ENCODE data around the gene UACA. TPM values are rescaled to one million over a fixed set of nuclear protein-coding genes. Genes with fewer than 3 reads are reported as not detected.

The UACA gene
- total RNA-seq, 1 donor = 161 TPM

DNA sequence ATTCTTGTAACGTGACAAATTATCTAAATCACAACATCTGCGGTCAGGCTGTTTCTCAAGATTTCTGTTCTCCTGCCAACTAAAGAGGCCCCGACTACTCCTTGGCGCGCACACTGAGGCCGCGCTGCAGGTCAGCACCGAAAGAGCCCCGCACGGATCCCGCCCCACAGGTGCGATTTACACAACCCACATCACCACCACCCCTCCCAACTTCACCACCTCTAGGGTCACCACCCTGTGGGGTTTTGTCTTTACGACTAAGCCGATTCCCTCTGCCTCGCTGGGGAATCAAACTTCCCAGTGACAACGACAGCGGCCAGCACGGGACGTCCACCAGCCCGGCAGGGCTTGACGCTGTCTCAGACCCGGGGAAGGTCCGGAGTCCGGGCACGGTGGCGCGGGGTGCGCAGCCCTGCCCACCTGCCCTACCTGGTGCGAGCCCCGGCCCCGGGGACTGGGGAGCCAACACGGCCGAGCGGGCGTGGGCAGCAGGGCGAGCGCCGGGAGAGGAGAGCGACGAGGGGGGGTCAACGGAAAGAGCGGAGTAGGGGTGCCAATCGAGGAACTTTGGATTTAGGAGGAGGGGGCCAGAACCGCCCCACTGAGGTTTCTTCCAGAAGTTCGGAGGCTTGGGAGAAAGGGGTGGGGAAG lies 764 bp downstream of the UACA start:
- Histone ChIP-seq H3K27me3 (ENCODE audit: insufficient read depth, low read length) (no peaks in the 10 kb centered on the region), H4K20me1 (ENCODE audit: insufficient read depth, low read length) (peaks cover 14% of the 10 kb centered on the region), H3K4me1 (ENCODE audit: insufficient read depth, low read length) (peaks cover 66% of the 10 kb centered on the region), H3K36me3 (ENCODE audit: insufficient read depth, low read length) (peaks cover 16% of the 10 kb centered on the region), H3K4me3 (ENCODE audit: insufficient read depth, low read length) (peak overlapping the region; percentile 91), H3K4me2 (ENCODE audit: insufficient read depth, low read length) (peak overlapping the region; percentile 99), H3K9me3 (ENCODE audit: low read depth, low read length) (no peaks in the 10 kb centered on the region), H2AFZ (ENCODE audit: low read length) (peak overlapping the region; percentile 5), H3K27ac (ENCODE audit: low read depth, low read length) (peak overlapping the region; percentile 91), H3K79me2 (ENCODE audit: insufficient read depth, low read length) (peaks cover 57% of the 10 kb centered on the region)
- TF ChIP-seq, protein P1, sequence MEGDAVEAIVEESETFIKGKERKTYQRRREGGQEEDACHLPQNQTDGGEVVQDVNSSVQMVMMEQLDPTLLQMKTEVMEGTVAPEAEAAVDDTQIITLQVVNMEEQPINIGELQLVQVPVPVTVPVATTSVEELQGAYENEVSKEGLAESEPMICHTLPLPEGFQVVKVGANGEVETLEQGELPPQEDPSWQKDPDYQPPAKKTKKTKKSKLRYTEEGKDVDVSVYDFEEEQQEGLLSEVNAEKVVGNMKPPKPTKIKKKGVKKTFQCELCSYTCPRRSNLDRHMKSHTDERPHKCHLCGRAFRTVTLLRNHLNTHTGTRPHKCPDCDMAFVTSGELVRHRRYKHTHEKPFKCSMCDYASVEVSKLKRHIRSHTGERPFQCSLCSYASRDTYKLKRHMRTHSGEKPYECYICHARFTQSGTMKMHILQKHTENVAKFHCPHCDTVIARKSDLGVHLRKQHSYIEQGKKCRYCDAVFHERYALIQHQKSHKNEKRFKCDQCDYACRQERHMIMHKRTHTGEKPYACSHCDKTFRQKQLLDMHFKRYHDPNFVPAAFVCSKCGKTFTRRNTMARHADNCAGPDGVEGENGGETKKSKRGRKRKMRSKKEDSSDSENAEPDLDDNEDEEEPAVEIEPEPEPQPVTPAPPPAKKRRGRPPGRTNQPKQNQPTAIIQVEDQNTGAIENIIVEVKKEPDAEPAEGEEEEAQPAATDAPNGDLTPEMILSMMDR (IDR thresholded peaks at IDR 0.05; ENCODE audit: extremely low read depth, low read depth, low read length) = no peak
- peak; percentile 60 for DNase-seq (ENCODE audit: insufficient read length, low spot score, missing footprints)

DNA sequence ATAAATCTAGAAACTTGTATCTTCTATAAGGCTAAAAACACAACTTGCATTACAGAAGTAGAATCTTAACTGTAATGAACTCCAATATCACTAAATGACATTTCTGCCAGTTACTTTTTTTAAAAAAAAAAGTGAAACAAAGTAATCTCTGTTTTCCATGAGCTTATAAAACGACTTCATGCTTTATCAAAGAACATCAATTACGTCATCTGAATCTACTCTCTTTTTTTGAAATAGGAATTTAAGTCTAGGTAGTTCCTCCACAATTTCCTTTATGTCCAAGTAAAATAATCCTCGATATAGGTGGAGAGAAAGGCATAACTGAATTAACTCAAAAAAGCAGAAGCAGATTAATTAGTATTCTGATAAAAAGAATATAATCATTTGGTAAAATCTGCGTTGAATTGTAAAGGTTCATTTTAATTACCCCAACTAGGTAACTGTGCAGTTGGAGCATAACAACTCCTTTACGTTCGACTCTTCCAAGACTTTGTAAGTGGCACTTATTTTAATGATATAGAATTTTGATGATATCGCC lies 1.4 kb downstream of the UACA start:
- Histone ChIP-seq H3K79me2 (ENCODE audit: insufficient read depth, low read length) (peaks cover 63% of the 10 kb centered on the region), H3K4me2 (ENCODE audit: insufficient read depth, low read length) (peak overlapping the region; percentile 99), H3K27ac (ENCODE audit: low read depth, low read length) (peak overlapping the region; percentile 91), H3K4me3 (ENCODE audit: insufficient read depth, low read length) (peak overlapping the region; percentile 91), H4K20me1 (ENCODE audit: insufficient read depth, low read length) (peaks cover 18% of the 10 kb centered on the region), H3K36me3 (ENCODE audit: insufficient read depth, low read length) (peaks cover 16% of the 10 kb centered on the region), H3K4me1 (ENCODE audit: insufficient read depth, low read length) (peaks cover 64% of the 10 kb centered on the region), H3K9me3 (ENCODE audit: low read depth, low read length) (no peaks in the 10 kb centered on the region), H3K27me3 (ENCODE audit: insufficient read depth, low read length) (no peaks in the 10 kb centered on the region), H2AFZ (ENCODE audit: low read length) (no peak overlapping the region)
- TF ChIP-seq, protein P1 (IDR thresholded peaks at IDR 0.05; ENCODE audit: extremely low read depth, low read depth, low read length) = no peak
- DNase-seq (ENCODE audit: insufficient read length, low spot score, missing footprints) = peak; percentile 71

DNA sequence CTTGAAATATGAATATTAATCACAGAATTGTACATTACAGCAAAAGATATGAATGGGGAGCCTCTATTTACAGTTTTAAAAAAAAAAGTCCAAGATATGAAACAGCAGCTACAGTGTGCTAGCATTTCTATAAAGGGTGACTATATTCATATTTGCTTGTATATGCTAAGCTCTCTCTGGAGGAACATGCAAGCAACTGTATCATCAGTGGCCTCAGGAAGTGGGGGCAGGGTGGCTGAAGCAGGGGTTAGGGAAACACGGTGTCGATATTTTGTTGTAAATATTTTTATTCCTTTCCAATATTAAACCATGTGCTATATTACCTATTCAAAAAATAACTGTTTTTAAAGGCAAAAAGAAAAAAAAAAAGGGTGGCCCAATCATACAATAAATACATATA lies 2.3 kb downstream of the UACA start:
- Histone ChIP-seq H3K36me3 (ENCODE audit: insufficient read depth, low read length) (peaks cover 16% of the 10 kb centered on the region), H3K27ac (ENCODE audit: low read depth, low read length) (peak overlapping the region; percentile 91), H2AFZ (ENCODE audit: low read length) (no peak overlapping the region), H3K27me3 (ENCODE audit: insufficient read depth, low read length) (no peaks in the 10 kb centered on the region), H4K20me1 (ENCODE audit: insufficient read depth, low read length) (peaks cover 23% of the 10 kb centered on the region), H3K4me2 (ENCODE audit: insufficient read depth, low read length) (peak overlapping the region; percentile 99), H3K79me2 (ENCODE audit: insufficient read depth, low read length) (peaks cover 72% of the 10 kb centered on the region), H3K9me3 (ENCODE audit: low read depth, low read length) (no peaks in the 10 kb centered on the region), H3K4me3 (ENCODE audit: insufficient read depth, low read length) (peak overlapping the region; percentile 91), H3K4me1 (ENCODE audit: insufficient read depth, low read length) (peaks cover 58% of the 10 kb centered on the region)
- DNase-seq (ENCODE audit: insufficient read length, low spot score, missing footprints) = no peak
- TF ChIP-seq, protein P1 (IDR thresholded peaks at IDR 0.05; ENCODE audit: extremely low read depth, low read depth, low read length) = no peak

DNA sequence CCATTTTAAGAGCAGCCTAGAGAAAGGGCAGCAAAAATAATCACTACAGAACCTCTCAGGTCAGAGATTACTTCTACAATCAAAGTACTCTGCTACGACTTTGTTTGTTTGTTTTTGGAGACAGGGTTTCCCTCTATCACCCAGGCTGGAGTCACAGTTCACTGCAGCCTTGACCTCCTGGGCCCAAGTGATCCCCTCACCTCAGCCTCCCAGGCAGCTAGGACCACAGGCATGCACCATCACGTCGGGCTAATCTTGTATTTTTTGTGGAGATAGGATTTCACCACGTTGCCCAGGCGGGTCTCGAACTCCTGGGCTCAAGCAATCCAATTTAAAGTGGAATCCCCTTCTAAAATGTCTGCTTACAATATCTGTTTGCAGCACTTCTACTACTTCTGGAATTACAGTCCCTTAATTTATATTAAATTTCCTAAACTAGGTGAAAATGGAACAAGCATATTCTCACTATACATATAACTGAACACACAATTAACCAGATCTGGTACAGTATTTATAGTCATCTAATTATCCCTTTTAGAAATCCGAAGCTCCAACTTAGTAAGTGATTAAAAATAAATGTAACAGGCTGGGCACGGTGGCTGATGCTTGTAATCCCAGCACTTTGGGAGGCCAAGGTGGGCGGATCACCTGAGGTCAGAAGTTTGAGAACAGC lies 4.4 kb downstream of the UACA start:
- Histone ChIP-seq H4K20me1 (ENCODE audit: insufficient read depth, low read length) (peaks cover 34% of the 10 kb centered on the region), H3K36me3 (ENCODE audit: insufficient read depth, low read length) (peaks cover 25% of the 10 kb centered on the region), H3K27ac (ENCODE audit: low read depth, low read length) (peak overlapping the region; percentile 50), H3K9me3 (ENCODE audit: low read depth, low read length) (no peaks in the 10 kb centered on the region), H3K4me3 (ENCODE audit: insufficient read depth, low read length) (peak overlapping the region; percentile 54), H2AFZ (ENCODE audit: low read length) (no peak overlapping the region), H3K4me1 (ENCODE audit: insufficient read depth, low read length) (peaks cover 36% of the 10 kb centered on the region), H3K4me2 (ENCODE audit: insufficient read depth, low read length) (peak overlapping the region; percentile 99), H3K79me2 (ENCODE audit: insufficient read depth, low read length) (peaks cover 94% of the 10 kb centered on the region), H3K27me3 (ENCODE audit: insufficient read depth, low read length) (no peaks in the 10 kb centered on the region)
- no peak for DNase-seq (ENCODE audit: insufficient read length, low spot score, missing footprints)
- TF ChIP-seq, protein P1 (IDR thresholded peaks at IDR 0.05; ENCODE audit: extremely low read depth, low read depth, low read length) = no peak
